ENCODE results near the gene SLC38A9.
"Not testable (repeated sequence)": the region's sequence is repeated elsewhere in the genome, so short reads cannot be mapped to it uniquely, and the experiment has no call there.

SLC38A9 gene, protein sequence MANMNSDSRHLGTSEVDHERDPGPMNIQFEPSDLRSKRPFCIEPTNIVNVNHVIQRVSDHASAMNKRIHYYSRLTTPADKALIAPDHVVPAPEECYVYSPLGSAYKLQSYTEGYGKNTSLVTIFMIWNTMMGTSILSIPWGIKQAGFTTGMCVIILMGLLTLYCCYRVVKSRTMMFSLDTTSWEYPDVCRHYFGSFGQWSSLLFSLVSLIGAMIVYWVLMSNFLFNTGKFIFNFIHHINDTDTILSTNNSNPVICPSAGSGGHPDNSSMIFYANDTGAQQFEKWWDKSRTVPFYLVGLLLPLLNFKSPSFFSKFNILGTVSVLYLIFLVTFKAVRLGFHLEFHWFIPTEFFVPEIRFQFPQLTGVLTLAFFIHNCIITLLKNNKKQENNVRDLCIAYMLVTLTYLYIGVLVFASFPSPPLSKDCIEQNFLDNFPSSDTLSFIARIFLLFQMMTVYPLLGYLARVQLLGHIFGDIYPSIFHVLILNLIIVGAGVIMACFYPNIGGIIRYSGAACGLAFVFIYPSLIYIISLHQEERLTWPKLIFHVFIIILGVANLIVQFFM

DNA sequence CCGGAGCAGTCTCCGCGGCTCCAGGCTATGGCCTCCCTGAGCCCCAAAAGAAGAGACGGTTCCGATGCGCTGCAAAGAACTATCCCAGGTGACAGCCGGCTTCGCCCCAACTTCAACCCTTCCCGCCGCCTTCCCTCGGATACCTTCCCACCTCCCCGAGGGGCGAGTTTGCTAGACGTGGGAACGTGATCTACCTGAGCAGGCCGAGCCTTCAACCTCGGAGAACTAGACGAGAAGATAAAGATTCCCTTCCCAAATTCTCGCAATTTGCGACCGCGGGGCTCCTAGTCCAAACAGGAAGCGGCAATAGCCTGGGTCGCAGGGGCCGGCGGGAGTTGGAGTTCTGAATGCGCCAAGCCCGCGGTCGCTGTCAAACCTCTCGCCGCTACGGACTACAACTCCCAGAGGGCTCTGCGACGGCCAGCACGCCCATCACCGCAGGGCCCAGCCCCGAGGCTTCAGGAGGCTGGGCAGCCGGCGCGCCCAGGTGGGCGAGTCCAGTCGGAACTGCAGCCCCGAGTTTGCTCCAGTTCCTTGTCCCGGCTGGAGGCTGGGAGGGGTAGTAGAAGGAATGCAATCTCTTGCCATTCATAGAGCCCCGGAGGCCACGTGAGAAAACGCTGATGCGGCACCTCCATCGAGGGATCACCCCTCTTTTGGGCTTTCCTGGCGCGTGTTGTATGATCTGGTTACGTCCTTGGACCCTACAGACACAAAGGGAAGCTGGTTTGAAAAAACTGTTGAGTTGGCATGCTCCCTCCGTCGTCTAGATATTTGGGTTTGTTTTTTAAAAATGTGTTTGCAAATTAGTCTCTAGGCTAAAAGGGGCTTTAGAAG, at the start of gene SLC38A9:
Gene SLC38A9, minus strand, starts transcription at position 302 of the 837 bp plus-strand sequence. CDS start 14,366 bp downstream, outside the sequence.
- peak; percentile 87 for DNase-seq (ENCODE audit: low read depth)

DNA sequence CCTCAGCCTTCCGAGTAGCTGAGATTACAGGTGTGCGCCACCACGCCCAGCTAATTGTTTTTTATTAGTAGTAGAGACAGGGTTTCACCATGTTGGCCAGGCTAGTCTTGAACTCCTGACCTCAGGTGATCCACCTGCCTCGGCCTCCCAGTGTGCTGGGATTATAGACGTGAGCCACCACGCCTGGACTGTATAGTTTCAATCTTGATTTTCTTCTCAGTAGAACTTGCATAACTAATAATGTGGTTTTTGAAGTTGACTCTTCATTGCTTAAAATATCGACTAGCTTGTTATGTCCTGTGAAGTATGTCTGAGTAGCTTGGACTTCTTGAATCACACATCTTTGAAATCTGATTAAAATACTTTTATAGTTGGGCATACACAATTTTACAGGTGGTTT, 49.6 kb upstream of the SLC38A9 start:
- not testable (repeated sequence) for DNase-seq (ENCODE audit: low read depth)

DNA sequence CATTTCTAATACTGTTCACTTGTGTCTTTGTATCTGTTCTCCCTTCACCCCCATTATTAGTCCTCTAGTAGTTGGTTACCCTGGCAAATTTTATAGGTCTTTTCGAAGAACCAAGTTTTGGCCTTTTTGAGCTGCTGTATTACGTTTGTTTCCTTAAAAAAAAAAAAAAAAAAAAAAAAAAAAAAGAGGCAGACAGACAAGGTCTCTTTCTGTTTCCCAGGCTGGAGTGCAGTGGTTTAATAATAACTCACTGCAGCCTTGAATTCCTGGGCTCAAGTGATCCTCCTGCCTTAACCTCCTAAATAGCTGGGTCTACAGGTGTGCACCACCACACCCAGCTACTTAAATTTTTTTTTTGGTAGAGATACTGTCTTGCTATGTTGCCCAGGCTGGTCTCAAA, 46.6 kb upstream of the SLC38A9 start:
- DNase-seq (ENCODE audit: low read depth), result no peak

DNA sequence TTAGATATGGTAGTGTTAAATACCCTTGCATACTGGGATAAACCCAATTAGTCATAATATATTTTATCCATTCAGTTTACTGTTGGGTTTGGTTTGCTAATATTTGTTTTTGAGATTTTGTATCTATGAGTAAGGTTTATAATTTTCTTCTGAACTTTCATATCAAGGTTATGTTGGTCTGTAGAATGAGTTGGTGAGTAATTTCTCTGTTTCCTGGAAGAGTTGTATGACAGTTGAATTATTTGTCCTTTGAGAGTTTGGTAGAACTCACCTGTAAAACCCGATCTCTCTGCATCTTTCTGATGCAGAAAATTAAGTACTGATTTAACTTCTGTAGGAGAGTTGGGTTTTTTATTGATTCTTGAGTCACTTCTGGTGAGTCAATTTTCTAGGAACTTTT, 46.1 kb upstream of the SLC38A9 start:
- DNase-seq (ENCODE audit: low read depth), result no peak

DNA sequence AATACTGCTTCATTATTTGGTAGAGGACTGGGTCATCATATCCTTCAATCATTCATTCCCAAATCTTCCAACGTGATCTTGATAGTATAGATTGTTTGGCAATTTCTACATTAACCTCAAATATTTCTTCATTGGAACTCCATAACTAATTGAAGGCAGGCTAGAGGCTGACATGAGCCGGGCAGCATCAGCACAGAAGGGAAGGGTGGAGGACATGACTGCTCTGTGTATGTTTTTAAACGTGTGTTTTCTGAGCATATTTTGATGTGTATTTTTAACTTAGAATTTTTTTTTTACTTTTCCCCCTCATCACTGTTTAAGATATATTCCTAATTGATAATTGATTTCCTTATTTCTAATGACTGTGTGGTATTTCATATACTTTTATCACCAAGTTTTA, 38.4 kb upstream of the SLC38A9 start:
- no peak for DNase-seq (ENCODE audit: low read depth)

DNA sequence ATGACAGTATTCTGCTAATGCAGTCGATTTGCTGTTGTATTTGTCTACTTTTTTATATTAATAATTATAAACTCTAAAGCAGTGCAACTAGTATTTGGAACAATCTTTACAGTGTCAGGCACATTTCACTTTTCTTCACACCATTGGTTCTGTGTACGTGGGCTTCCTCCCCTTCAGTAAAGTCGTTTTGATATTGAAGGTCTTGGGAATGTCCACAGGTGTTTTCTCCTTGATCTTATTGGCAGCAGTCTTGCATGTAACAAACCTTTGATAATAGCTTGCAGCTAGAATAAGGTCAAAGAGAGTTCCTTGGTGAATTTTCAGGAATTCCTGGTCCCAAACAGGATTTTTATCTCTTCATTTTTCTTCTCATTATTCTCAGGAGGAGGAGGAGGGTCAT, 37.9 kb upstream of the SLC38A9 start:
- no peak for DNase-seq (ENCODE audit: low read depth)

DNA sequence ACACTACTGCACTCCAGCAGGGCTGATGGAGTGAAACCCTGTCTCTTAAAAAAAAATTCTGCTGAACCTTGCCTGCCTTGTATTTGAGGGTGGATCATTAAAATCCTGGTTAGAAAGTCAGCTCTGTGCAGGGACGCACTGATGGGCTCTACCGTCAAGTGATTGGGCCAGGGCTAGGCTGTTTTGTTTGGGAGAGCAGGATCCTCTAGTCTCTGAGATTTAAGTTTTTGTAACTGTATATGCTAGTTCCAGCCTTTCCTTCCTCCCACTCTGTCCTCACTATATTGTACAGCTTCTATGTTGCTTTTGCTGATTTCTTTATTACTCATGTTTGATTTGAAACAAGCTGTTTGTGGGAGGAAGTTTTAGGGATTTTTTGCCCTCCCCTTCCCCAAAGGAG, 37.3 kb upstream of the SLC38A9 start:
- no peak for DNase-seq (ENCODE audit: low read depth)

DNA sequence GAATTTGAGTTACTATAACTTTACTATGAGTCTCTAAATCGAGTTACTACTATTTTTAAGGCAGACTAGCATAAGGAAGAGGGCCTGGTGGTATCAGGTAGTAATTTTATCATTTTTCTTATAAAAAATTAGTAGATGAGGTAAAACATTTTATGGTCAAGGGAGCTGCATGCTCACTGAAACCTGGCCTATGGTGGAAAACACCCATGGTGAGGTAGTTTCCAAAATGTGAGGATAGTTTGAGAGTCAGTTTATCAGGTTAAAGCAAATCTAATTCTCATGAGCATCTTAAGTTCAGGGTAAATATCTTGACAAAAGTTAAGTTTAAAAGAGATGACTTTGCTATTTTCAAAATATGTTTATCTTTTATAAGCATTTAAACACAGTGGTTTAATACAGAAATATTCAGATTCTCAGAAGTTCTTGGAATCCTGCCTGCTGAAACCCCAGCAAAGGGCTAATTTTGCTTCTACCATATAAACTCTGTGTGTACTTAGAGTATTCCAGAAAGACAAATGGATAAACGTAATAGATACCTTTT, 35.7 kb upstream of the SLC38A9 start:
- no peak for DNase-seq (ENCODE audit: low read depth)

DNA sequence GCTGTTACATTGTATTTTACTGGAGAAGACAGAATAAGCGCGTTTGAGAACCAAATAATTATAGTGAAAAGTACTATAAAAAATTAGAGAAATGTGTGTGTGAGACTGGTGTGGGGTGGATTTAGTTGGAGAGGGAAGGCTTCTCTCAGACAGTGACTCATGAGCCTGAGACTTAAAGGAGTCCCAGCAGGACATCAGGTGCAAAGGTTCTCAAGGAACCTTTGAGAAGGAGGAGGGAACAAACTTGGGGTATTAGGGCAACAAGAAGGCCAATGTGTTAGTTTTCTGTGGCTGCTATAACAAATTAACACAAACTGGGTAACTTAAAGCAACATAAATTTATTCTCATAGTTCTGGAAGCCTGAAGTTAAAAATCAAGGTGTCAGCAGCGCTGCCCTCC, 30.7 kb upstream of the SLC38A9 start:
- no peak for DNase-seq (ENCODE audit: low read depth)

DNA sequence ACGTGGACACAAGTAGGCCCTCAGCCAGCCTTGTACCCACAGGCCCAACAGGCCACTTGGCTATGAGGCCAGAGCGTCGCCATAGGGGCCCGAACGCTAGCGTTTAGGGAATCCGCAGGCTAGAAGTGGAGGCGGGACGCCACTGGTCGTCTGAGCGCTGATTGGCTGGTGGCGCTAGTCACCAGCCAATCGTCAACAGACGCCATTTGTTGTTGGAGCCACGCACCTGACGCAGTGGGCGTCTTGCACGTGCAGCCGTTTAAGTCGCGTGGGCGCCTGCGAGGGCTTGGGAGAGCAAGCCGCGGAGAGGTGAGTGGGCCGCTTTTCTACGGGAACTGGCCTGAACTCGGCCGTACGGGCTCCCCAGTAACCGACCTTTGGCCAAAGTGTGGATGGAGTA, 25.7 kb upstream of the SLC38A9 start, which contains the start of gene DDX4:
Gene DDX4, plus strand, starts transcription at position 269 of the 400 bp plus-strand sequence. CDS start 903 bp downstream, outside the sequence.
- no peak for DNase-seq (ENCODE audit: low read depth)

DNA sequence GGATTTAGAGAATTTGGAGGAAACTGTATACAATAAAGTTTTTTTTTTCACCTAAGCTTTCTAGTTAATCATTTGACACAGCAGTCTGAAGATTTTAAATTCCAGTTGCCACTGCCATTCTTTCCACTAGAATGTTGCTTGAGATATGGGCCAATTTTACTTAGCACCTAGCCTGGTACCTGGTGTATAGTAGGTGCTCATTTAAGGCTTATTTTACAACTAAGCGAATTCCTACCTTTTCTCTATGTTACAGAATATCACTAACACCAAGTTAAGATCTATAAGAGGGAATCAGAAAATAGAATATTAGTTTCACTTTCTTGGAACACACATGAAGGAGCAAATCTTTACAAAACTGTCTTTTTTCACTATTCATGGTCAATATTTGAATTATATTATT, 22.5 kb upstream of the SLC38A9 start:
- no peak for DNase-seq (ENCODE audit: low read depth)

DNA sequence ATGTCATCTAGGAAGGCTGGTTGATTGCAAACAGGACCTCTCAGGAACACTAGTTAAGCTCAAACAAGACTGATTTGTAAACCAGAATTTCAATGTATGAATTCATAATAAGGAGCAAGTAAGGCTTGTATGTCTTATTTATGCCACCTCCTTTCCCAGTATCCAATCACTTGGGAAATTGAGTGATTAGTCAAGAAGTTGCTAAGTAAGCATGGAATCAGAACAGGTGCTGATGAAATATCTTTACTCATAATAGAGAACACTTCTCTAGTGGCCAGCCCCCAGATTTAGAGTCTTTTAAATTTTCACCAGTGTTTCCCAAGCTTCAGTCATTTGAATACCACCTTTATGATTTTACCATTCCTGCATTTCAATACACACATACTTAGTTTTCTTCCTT, 20.5 kb upstream of the SLC38A9 start:
- DNase-seq (ENCODE audit: low read depth), result no peak

DNA sequence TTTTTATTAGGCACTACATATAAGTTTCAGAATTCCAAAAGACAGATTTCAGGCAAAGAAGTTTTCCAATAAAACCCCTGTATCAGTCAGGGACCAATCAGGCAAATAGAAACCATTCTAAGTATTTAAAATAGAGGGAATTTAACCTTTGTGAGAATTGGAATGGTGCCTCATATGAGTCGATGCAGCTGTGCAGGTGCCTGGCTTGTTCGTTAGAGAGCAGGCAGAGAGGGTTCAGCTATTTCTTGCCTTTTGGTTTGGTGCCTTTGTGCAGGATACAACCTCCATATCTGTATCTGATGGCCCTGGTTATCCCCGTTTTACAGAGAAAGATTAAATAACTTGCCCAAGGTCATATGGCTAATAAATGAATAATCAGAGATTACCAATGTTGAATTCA, 19.7 kb upstream of the SLC38A9 start:
- DNase-seq (ENCODE audit: low read depth), result no peak

DNA sequence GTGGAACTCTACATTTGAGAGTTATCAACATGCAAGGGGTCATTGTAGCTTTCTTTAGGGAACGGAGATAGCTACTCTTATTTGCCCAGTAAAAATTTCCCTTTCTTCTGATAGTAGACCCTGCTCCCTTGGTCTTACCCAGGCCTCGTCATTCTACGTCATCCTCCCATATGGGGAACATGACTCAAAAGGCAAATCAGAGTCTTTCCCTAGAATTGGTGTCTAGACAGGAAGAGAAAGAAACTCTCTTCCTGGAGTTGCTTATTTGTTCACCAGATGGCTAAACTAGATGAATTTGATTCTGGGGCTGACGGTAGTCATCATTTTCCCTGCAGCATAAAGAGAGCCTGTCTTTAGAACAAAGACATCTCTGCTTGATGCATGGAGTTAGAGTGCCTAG, 12.2 kb upstream of the SLC38A9 start:
- DNase-seq (ENCODE audit: low read depth), result no peak

DNA sequence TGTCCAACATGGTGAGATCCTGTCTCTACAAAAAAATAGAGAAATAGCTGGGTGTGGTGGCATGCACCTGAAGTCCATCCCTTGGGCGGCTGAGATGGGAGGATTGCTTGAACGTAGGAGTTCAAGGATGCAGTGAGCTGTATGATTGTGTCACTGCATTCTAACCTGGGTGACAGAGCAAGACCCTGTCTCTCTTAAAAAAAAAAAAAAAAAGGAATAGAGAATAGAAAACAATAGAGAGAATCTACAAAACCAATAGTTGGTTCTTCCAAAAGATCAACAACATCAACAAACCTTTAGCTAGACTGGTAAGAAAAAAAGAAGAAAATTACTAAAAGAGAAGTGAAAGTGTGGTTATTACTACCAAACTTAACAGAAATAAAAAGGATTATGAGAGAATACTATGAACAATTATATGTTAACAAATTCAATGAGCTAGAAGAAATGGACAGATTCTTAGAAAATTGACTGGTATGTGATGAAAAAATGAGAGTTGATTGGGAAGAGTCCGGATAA, 8.1 kb upstream of the SLC38A9 start:
- no peak for DNase-seq (ENCODE audit: low read depth)

DNA sequence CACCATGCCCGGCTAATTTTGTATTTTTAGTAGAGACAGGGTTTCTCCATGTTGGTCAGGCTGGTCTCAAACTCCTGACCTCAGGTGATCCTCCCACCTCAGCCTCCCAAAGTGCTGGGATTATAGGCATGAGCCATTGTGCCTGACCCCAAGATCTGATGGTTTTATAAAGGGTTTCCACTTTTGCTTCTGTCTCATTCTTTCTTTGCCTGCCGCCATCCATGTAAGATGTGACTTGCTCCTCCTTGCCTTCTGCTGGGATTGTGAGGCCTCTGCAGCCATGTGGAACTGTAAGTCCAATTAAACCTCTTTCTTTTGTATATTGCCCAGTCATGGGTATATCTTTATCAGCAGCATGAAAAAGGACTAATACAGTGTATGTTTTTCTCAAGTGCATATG, 6.9 kb upstream of the SLC38A9 start:
- DNase-seq (ENCODE audit: low read depth), result not testable (repeated sequence)

DNA sequence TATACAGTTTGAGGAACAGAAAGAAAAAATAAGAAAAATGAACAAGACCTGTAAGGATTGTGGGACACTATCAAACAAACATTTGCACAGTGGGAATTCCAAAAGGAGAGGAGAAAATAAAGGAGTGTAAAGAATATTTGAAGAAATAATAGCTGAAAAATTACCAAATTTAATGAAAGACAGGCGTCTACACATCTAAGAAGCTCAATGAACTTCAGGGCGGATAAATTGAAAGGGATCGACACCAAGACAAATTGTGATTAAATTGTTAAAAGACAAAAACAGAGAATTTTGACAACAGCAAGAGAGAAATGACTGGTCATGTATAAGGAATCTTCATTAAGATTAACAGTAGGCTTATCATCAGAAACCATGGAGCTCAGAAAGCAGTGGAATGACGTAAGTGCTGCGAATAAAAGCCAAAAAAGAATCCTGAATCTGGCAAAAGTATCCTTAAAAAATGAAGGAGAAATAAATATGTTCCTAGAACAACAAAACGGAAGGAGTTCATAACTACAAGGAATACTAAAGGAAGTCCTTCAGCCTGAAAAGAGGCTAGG, 3.5 kb upstream of the SLC38A9 start:
- DNase-seq (ENCODE audit: low read depth), result no peak

DNA sequence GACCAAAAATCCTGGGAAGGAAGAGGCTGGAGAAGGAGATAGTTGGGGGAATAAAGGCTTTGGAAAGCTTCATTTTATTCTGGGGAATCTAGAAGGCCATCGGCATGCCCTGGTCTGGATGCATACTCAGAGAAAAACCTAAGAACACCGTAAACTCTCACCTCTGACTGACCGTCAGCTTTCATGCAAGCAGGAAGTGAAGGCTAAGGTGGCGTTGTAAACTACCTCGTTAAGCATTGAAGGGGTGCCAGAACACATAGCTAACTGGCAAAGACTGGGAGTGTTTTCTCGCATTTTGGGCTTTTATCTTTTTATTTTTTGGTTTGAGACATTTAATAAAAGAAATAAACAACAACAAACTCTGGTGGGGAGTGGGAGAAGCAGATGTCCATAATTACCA, 2.6 kb upstream of the SLC38A9 start:
- DNase-seq (ENCODE audit: low read depth), result no peak

DNA sequence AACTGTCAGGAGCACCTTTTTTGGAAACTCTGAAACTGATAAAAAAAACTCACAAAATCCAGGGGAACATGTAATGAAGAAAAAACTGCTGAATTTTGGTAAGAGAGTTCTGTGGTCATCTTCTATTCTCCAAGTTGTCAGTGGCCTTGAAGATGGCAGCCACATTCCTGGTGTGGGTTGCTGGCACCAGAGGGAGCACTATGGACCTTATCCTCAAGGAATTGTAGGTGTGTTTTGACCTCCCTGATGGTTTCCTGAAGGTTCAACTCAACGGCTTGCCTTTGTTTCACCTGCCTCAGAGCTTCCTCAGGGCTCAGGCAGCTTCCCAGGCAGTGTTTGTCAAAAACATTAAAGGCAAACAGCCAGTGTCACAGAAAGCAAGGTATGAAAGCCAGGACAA, 2.2 kb upstream of the SLC38A9 start:
- no peak for DNase-seq (ENCODE audit: low read depth)

DNA sequence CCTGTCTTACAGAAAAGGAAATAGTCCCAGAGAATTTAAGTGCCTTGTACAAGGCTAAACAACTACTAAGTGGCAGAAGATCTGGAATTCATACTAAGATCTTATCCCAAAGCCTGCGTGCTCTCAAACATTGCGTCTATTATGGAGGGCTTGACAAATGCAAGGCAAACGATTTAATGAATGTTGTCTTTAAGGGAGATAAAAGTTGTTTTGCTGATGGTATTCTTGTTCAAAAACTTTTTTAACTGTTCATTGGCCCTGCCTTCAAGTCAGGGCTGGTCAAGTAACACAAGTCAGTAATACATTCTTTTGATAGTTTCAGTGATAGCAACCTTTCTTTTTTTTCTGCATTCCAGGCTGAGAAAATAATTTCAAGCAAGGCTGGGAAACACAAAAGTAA, 1.7 kb upstream of the SLC38A9 start:
- no peak for DNase-seq (ENCODE audit: low read depth)

DNA sequence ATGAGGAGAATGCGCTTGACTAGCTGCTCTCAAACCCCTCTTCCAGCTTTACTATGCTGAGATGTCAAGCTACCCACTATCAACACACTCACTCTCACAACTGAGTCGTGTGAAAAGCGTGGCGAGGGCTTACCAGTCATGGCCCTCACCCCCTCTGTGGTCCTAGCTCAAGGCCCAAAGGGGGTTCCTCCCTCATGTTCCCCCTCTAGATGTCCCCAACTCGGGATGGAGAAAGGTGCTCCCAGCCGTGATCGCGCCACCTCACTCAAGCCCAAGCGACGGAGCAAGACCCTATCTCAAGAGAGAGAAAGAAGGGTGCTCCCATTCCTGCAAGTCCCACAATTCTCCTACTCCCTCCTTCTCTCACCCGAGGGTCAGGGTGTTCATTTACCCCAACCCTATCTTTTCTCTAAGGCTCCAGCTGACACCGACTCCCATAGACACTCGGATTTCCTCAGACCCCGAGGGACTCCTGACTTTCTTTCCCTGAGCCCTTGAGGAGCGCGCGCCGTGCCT, 559 bp downstream of the SLC38A9 start:
- no peak for DNase-seq (ENCODE audit: low read depth)

DNA sequence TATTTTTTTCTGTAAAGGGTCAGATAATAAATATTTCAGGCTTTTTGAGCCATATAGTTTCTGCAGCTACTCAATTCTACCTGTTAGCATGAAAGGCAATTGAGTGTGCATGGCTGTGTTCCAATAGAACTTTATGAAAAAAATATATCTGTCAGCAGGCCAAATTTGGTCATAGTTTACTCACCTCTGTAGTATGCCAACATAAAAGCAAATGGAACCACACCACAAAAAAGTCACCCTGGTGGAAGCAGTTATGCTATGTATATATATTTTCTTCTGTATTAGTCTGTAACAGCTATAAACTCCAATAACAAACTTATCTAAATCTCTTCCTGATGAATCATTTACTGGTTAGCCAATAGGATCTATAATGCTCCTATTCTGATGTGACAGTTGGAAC, 3.4 kb downstream of the SLC38A9 start:
- no peak for DNase-seq (ENCODE audit: low read depth)
